Mononuclear cell (primary cell): Measurements from ENCODE around the gene CCNT1. TPM values are rescaled to one million over a fixed set of nuclear protein-coding genes. Genes with fewer than 3 reads are reported as not detected.
A peak's percentile ranks its signal among the peaks of the same experiment; 100 is the strongest.
"Not testable (repeated sequence)": the region's sequence is repeated elsewhere in the genome, so short reads cannot be mapped to it uniquely, and the experiment has no call there.

ENCODE experiments used
- H3K27me3 ChIP-seq: 2 replicates; pipeline ENCODE4 v1.6.0; 2011; ENCODE audit warnings: low read length, control low read depth; ENCODE audit not compliant: insufficient read depth
- H3K4me1 ChIP-seq: 2 replicates; pipeline ENCODE4 v1.5.1; 2011; ENCODE audit warnings: mild to moderate bottlenecking, low read length, control low read depth; ENCODE audit not compliant: insufficient read depth
- H3K4me3 ChIP-seq: 2 replicates; pipeline ENCODE4 v1.5.1; 2011; ENCODE audit warnings: mild to moderate bottlenecking, low read length, moderate library complexity
- H3K9me3 ChIP-seq: 2 replicates; pipeline ENCODE4 v1.5.1; 2011; ENCODE audit warnings: low read depth, mild to moderate bottlenecking, control low read depth, low read length
- total RNA-seq: library from RNA; depleted of rRNA; stranded (reverse); fragments of >200 nt; gene quantifications from one replicate; pipeline ENCODE4 v1.2.3, GENCODE V29; 2012

Gene CCNT1
- total RNA-seq, 1 donor: 120 TPM

- Histone ChIP-seq H3K4me3 (peak overlapping the region; percentile 60), H3K4me1 (peaks cover 37% of the 10 kb centered on the region), H3K27me3 (no peaks in the 10 kb centered on the region), H3K9me3 (peaks cover 6% of the 10 kb centered on the region)
Observed at GRCh38 chr12:48716168-48716492, 377 bp downstream of the CCNT1 start.

- H3K4me3 ChIP-seq: no peak overlapping the region
- no peaks in the 10 kb centered on the region for H3K27me3 ChIP-seq
- peaks cover 44% of the 10 kb centered on the region for H3K4me1 ChIP-seq
- no peaks in the 10 kb centered on the region for H3K9me3 ChIP-seq
Observed at GRCh38 chr12:48712209-48712608, 4.3 kb downstream of the CCNT1 start.

- H3K9me3 ChIP-seq, H3K4me3 ChIP-seq, H3K4me1 ChIP-seq, H3K27me3 ChIP-seq: not testable (repeated sequence)
Observed at GRCh38 chr12:48698822-48699221, 17.7 kb downstream of the CCNT1 start.

- Histone ChIP-seq H3K27me3 (no peaks in the 10 kb centered on the region), H3K9me3 (no peaks in the 10 kb centered on the region), H3K4me3 (no peak overlapping the region), H3K4me1 (no peaks in the 10 kb centered on the region)
Observed at GRCh38 chr12:48696626-48697025, 19.9 kb downstream of the CCNT1 start.

GRCh38 chr12:48695859-48696258 lies 20.6 kb downstream of the CCNT1 start:
- no peaks in the 10 kb centered on the region for H3K27me3 ChIP-seq
- no peaks in the 10 kb centered on the region for H3K9me3 ChIP-seq
- H3K4me3 ChIP-seq: no peak overlapping the region
- no peaks in the 10 kb centered on the region for H3K4me1 ChIP-seq

GRCh38 chr12:48694038-48694437 lies 22.5 kb downstream of the CCNT1 start:
- no peaks in the 10 kb centered on the region for H3K9me3 ChIP-seq
- no peaks in the 10 kb centered on the region for H3K27me3 ChIP-seq
- H3K4me3 ChIP-seq: no peak overlapping the region
- no peaks in the 10 kb centered on the region for H3K4me1 ChIP-seq

- Histone ChIP-seq H3K9me3 (no peaks in the 10 kb centered on the region), H3K4me1 (no peaks in the 10 kb centered on the region), H3K4me3 (no peak overlapping the region), H3K27me3 (no peaks in the 10 kb centered on the region)
Observed at GRCh38 chr12:48693572-48693971, 22.9 kb downstream of the CCNT1 start.

GRCh38 chr12:48691826-48692487 lies 24.6 kb downstream of the CCNT1 start:
- H3K4me3 ChIP-seq: no peak overlapping the region
- H3K27me3 ChIP-seq: no peaks in the 10 kb centered on the region
- H3K4me1 ChIP-seq: no peaks in the 10 kb centered on the region
- no peaks in the 10 kb centered on the region for H3K9me3 ChIP-seq

GRCh38 chr12:48690990-48691389 lies 25.5 kb downstream of the CCNT1 start:
- Histone ChIP-seq H3K9me3 (no peaks in the 10 kb centered on the region), H3K27me3 (no peaks in the 10 kb centered on the region), H3K4me3 (no peak overlapping the region), H3K4me1 (no peaks in the 10 kb centered on the region)

GRCh38 chr12:48690436-48690835 lies 26.1 kb downstream of the CCNT1 start:
- H3K27me3 ChIP-seq: no peaks in the 10 kb centered on the region
- no peaks in the 10 kb centered on the region for H3K9me3 ChIP-seq
- H3K4me3 ChIP-seq: no peak overlapping the region
- no peaks in the 10 kb centered on the region for H3K4me1 ChIP-seq

GRCh38 chr12:48688836-48689235 lies 27.7 kb downstream of the CCNT1 start:
- Histone ChIP-seq H3K9me3 (no peaks in the 10 kb centered on the region), H3K27me3 (no peaks in the 10 kb centered on the region), H3K4me3 (no peak overlapping the region), H3K4me1 (no peaks in the 10 kb centered on the region)

- Histone ChIP-seq H3K4me1 (peaks cover 2% of the 10 kb centered on the region), H3K27me3 (no peaks in the 10 kb centered on the region), H3K4me3 (no peak overlapping the region), H3K9me3 (no peaks in the 10 kb centered on the region)
Observed at GRCh38 chr12:48687592-48687991, 28.9 kb downstream of the CCNT1 start.

- no peaks in the 10 kb centered on the region for H3K27me3 ChIP-seq
- H3K9me3 ChIP-seq: no peaks in the 10 kb centered on the region
- H3K4me3 ChIP-seq: no peak overlapping the region
- peaks cover 3% of the 10 kb centered on the region for H3K4me1 ChIP-seq
Observed at GRCh38 chr12:48686615-48687334, 29.7 kb downstream of the CCNT1 start.

- Histone ChIP-seq H3K4me3 (no peak overlapping the region), H3K27me3 (no peaks in the 10 kb centered on the region), H3K4me1 (peaks cover 7% of the 10 kb centered on the region), H3K9me3 (no peaks in the 10 kb centered on the region)
Observed at GRCh38 chr12:48686037-48686595, 30.4 kb downstream of the CCNT1 start.

GRCh38 chr12:48683534-48683933 lies 33.0 kb downstream of the CCNT1 start:
- no peaks in the 10 kb centered on the region for H3K27me3 ChIP-seq
- H3K4me3 ChIP-seq: no peak overlapping the region

GRCh38 chr12:48682927-48683326 lies 33.6 kb downstream of the CCNT1 start:
- peaks cover 39% of the 10 kb centered on the region for H3K4me1 ChIP-seq
- no peaks in the 10 kb centered on the region for H3K27me3 ChIP-seq
- H3K9me3 ChIP-seq: no peaks in the 10 kb centered on the region
- H3K4me3 ChIP-seq: peak overlapping the region; percentile 100

More at GRCh38 chr12:48683534-48683933, 33.0 kb downstream of the CCNT1 start:
- H3K4me1 ChIP-seq: peaks cover 33% of the 10 kb centered on the region
- H3K9me3 ChIP-seq: no peaks in the 10 kb centered on the region
